GM23338 (cell line): Measurements from ENCODE around the gene MMAB. TPM values are rescaled to one million over a fixed set of nuclear protein-coding genes. Genes with fewer than 3 reads are reported as not detected.

Experiments
- ATAC-seq: fragments of 200-7000 bp; cut with Tn5 transposase; 3 replicates; pipeline ENCODE4 v1.9.1; 2020
- DNase-seq: peaks from one replicate; pipeline ENCODE4 v3.0.0-alpha.2; 2015; ENCODE audit warnings: low spot score
- H2AFZ ChIP-seq: fragments of 200-600 bp; sonication (generic); 2 replicates; pipeline ENCODE4 v1.8.0; 2016; ENCODE audit warnings: antibody characterized with exemption, mild to moderate bottlenecking, moderate library complexity
- H3F3A ChIP-seq: fragments of 200-600 bp; sonication (generic); replicated peaks from 2 replicates; pipeline ENCODE4 v1.8.0; 2017; ENCODE audit warnings: antibody characterized with exemption, mixed run types, low read depth
- H3K27ac ChIP-seq: fragments of 200-600 bp; sonication (generic); 2 replicates; pipeline ENCODE4 v1.6.1; 2016; ENCODE audit warnings: low read depth
- H3K27me3 ChIP-seq: fragments of 200-600 bp; sonication (generic); 2 replicates; pipeline ENCODE4 v1.8.0; 2016; ENCODE audit warnings: mild to moderate bottlenecking, mixed run types, moderate library complexity; ENCODE audit not compliant: insufficient read depth
- H3K36me3 ChIP-seq: fragments of 200-600 bp; sonication (generic); 2 replicates; pipeline ENCODE4 v1.8.0; 2016; ENCODE audit warnings: mild to moderate bottlenecking; ENCODE audit not compliant: insufficient read depth
- H3K4me1 ChIP-seq: fragments of 200-600 bp; sonication (generic); 2 replicates; pipeline ENCODE4 v1.8.0; 2016; ENCODE audit warnings: mild to moderate bottlenecking, moderate library complexity; ENCODE audit not compliant: insufficient read depth
- H3K4me2 ChIP-seq: fragments of 200-600 bp; sonication (generic); 2 replicates; pipeline ENCODE4 v1.7.1; 2017; ENCODE audit warnings: mixed run types
- H3K4me3 ChIP-seq: fragments of 200-600 bp; sonication (generic); 2 replicates; pipeline ENCODE4 v1.6.1; 2016; ENCODE audit warnings: mixed run types
- H3K79me2 ChIP-seq: fragments of 200-600 bp; sonication (generic); replicated peaks from 2 replicates; pipeline ENCODE4 v1.8.0; 2017; ENCODE audit warnings: mild to moderate bottlenecking; ENCODE audit not compliant: insufficient read depth
- H3K9me2 ChIP-seq: fragments of 200-600 bp; sonication (generic); 2 replicates; pipeline ENCODE4 v1.8.0; 2017; ENCODE audit not compliant: insufficient read depth
- H4K20me1 ChIP-seq: fragments of 200-600 bp; sonication (generic); replicated peaks from 2 replicates; pipeline ENCODE4 v1.8.0; 2017; ENCODE audit warnings: mild to moderate bottlenecking; ENCODE audit not compliant: insufficient read depth
- H3K27ac Mint-ChIP-seq: 2 replicates; pipeline ENCODE4 v1.8.0; 2020; ENCODE audit warnings: inconsistent platforms, mild to moderate bottlenecking, moderate library complexity, mixed read lengths
- H3K27me3 Mint-ChIP-seq: 3 replicates; pipeline ENCODE4 v1.8.0; 2022; ENCODE audit warnings: low read depth, mild to moderate bottlenecking, moderate library complexity, mixed read lengths, inconsistent platforms; ENCODE audit not compliant: insufficient read depth, poor library complexity
- H3K36me3 Mint-ChIP-seq: 3 replicates; pipeline ENCODE4 v1.8.0; 2021; ENCODE audit warnings: low read depth, mild to moderate bottlenecking, inconsistent platforms, moderate library complexity, mixed read lengths
- H3K4me1 Mint-ChIP-seq: 3 replicates; pipeline ENCODE4 v1.8.0; 2020; ENCODE audit warnings: mild to moderate bottlenecking, inconsistent platforms, mixed read lengths
- H3K4me3 Mint-ChIP-seq: 3 replicates; pipeline ENCODE4 v1.8.0; 2021; ENCODE audit warnings: moderate library complexity, mild to moderate bottlenecking, inconsistent platforms, mixed read lengths
- H3K9me3 Mint-ChIP-seq: 3 replicates; pipeline ENCODE4 v1.8.0; 2020; ENCODE audit warnings: moderate library complexity, mild to moderate bottlenecking, inconsistent platforms, mixed read lengths
- CREB1 ChIP-seq: fragments of 250-450 bp; sonication (Bioruptor Pico); IDR thresholded peaks from 2 replicates; pipeline ENCODE4 v1.5.0; 2020; ENCODE audit warnings: low read depth, mild to moderate bottlenecking, moderate library complexity
- ETS1 ChIP-seq: IDR thresholded peaks from 2 replicates; pipeline ENCODE4 v1.6.1; 2016; ENCODE audit warnings: antibody characterized with exemption
- EZH2 ChIP-seq: fragments of 200-600 bp; sonication (generic); IDR thresholded peaks from one replicate; pipeline ENCODE4 v1.8.0; 2017; ENCODE audit warnings: antibody characterized with exemption, mild to moderate bottlenecking, low read depth; ENCODE audit not compliant: unreplicated experiment
- EZH2phosphoT487 ChIP-seq: fragments of 200-600 bp; sonication (generic); IDR thresholded peaks from one replicate; pipeline ENCODE4 v1.8.1; 2018; ENCODE audit warnings: antibody characterized with exemption; ENCODE audit not compliant: unreplicated experiment
- JUNB ChIP-seq: IDR thresholded peaks from one replicate; pipeline ENCODE4 v1.6.1; 2016; ENCODE audit warnings: antibody characterized with exemption; ENCODE audit not compliant: unreplicated experiment
- POLR2AphosphoS5 ChIP-seq: IDR thresholded peaks from 2 replicates; pipeline ENCODE4 v1.6.1; 2016; ENCODE audit warnings: antibody characterized with exemption, low read depth
- REST ChIP-seq: IDR thresholded peaks from one replicate; pipeline ENCODE4 v1.6.1; 2018; ENCODE audit warnings: antibody characterized with exemption; ENCODE audit not compliant: unreplicated experiment
- STAT1 ChIP-seq: IDR thresholded peaks from one replicate; pipeline ENCODE4 v1.6.1; 2016; ENCODE audit warnings: antibody characterized with exemption; ENCODE audit not compliant: unreplicated experiment
- ZNF114 ChIP-seq: fragments of 250-450 bp; sonication (Bioruptor Pico); IDR thresholded peaks from 2 replicates; pipeline ENCODE4 v1.5.0; 2020; ENCODE audit warnings: mild to moderate bottlenecking, moderate library complexity
- ZNF462 ChIP-seq: fragments of 250-450 bp; sonication (Bioruptor Pico); IDR thresholded peaks from 2 replicates; pipeline ENCODE4 v1.5.0; 2020; ENCODE audit warnings: mild to moderate bottlenecking, moderate library complexity
- polyA plus RNA-seq: library from polyadenylated mRNA; unstranded; fragments of >200 nt; fragmentation: Nextera tagmentation; extraction: Ambion mirVana; gene quantifications from 2 replicates; pipeline ENCODE4 v1.2.1, GENCODE V29; 2016
- total RNA-seq: library from RNA; depleted of rRNA; stranded (reverse); fragments of >200 nt; shearing (Covaris generic); gene quantifications from 2 replicates; pipeline ENCODE4 v1.2.3, GENCODE V29; 2014

The MMAB gene
- total and polyA plus RNA-seq, 2 experiments from 2014 or later: 24.7 to 38.5 TPM

GRCh38 chr12:109555431-109556315 is 17.6 kb downstream of the MMAB start:
- ATAC-seq (no peak), DNase-seq (no peak)
- Histone ChIP-seq H2AFZ (no peak overlapping the region), H3K4me1 (no peaks in the 10 kb centered on the region), H3K4me3 (no peak overlapping the region), H3F3A (no peaks in the 10 kb centered on the region), H3K36me3 (no peaks in the 10 kb centered on the region), H3K79me2 (no peaks in the 10 kb centered on the region), H3K4me2 (no peak overlapping the region), H3K9me2 (no peaks in the 10 kb centered on the region), H3K27ac (no peak overlapping the region), H4K20me1 (no peaks in the 10 kb centered on the region), H3K27me3 (no peaks in the 10 kb centered on the region)
- Mint-ChIP-seq H3K9me3 (no peaks in the 10 kb centered on the region), H3K27me3 (peaks cover 6% of the 10 kb centered on the region), H3K4me1 (peaks cover 8% of the 10 kb centered on the region; the same call in 2 of the 3 replicates), H3K4me3 (no peak overlapping the region), H3K27ac (peak overlapping the region; percentile 59; the same call in 1 of the 2 replicates), H3K36me3 (no peaks in the 10 kb centered on the region; the same call in 2 of the 3 replicates)
- TF ChIP-seq EZH2phosphoT487: no peak
- TF ChIP-seq EZH2: no peak
- TF ChIP-seq JUNB: no peak
- no peak for TF ChIP-seq REST
- no peak for TF ChIP-seq CREB1 (CRISPR knock-in tag)
- TF ChIP-seq POLR2AphosphoS5: no peak
- TF ChIP-seq ETS1: no peak
- no peak for TF ChIP-seq ZNF462 (CRISPR knock-in tag)
- no peak for TF ChIP-seq ZNF114
- TF ChIP-seq STAT1: no peak
